Right lobe of liver (tissue), 4 donors: ENCODE results near the gene ADARB2.

Experiments used
- CTCF ChIP-seq, 4 donors: fragments of 200-600 bp in 3 of 4; fragments of 450-650 bp in 1 of 4; IDR thresholded peaks; one replicate each; pipeline versions ENCODE4 v1.5.1 to v1.8.0; 2016 to 2022; ENCODE audit warnings: antibody characterized with exemption in 4 of 4, mild to moderate bottlenecking in 2 of 4
- POLR2A ChIP-seq: fragments of 450-650 bp; IDR thresholded peaks from one replicate; pipeline ENCODE4 v1.6.1; 2017; ENCODE audit warnings: antibody characterized with exemption, mild to moderate bottlenecking
- donor health status: DM: no; HTN: no; CAD: no.
- donor health status: DM: no; HTN: no; CAD: no.
- donor health status: DM: no; HTN: yes; CAD: no.

- TF ChIP-seq CTCF (IDR thresholded peaks at IDR 0.05) = no peak
- TF ChIP-seq POLR2A = no peak
Observed at GRCh38 chr10:1601406-1601805, 135.9 kb downstream of the ADARB2 start.
